Tibial nerve (tissue), 4 donors: ENCODE measurements around the gene RBP4.

Source experiments
- EP300 ChIP-seq, 2 donors: sonication (generic); formaldehyde crosslinking; IDR thresholded peaks; one replicate each; pipeline ENCODE4 v1.6.1; 2017; ENCODE audit warnings: antibody characterized with exemption in 2 of 2, mild to moderate bottlenecking in 1 of 2
- POLR2A ChIP-seq, 2 donors: fragments of 450-650 bp; IDR thresholded peaks; one replicate each; pipeline ENCODE4 v1.6.1; 2017; ENCODE audit warnings: antibody characterized with exemption in 2 of 2, mild to moderate bottlenecking in 2 of 2, moderate library complexity in 2 of 2
- TF ChIP-seq, protein P1 (sequence below), 5 experiments: fragments of 200-600 bp in 3 of 5; fragments of 450-650 bp in 2 of 5; sonication (generic) in 3 of 5; IDR thresholded peaks; one replicate each; pipeline ENCODE4 v1.5.1; 2016 to 2019; ENCODE audit warnings: antibody characterized with exemption in 5 of 5, mild to moderate bottlenecking in 3 of 5, moderate library complexity in 2 of 5

DNA sequence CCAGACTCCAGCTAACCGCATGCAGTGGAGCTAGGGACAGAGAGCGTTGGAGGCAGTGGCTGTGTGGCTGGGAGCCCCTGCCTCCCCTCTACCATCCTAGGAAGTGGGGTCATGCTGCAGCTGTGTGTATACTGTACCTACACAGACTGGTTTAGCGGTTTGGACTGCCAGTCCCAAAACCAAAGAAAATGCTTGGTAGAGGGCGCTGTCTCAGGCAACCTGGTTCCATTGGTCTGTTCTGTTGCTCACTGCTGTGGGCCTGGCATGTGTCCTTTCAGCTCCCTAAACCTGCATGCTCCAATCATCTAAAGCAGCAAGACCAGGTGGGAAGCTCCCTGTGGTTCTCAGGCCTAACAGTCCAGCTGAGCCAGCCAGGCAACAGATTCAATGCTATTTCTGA is 4.5 kb downstream of the RBP4 start:
- TF ChIP-seq, protein P1, sequence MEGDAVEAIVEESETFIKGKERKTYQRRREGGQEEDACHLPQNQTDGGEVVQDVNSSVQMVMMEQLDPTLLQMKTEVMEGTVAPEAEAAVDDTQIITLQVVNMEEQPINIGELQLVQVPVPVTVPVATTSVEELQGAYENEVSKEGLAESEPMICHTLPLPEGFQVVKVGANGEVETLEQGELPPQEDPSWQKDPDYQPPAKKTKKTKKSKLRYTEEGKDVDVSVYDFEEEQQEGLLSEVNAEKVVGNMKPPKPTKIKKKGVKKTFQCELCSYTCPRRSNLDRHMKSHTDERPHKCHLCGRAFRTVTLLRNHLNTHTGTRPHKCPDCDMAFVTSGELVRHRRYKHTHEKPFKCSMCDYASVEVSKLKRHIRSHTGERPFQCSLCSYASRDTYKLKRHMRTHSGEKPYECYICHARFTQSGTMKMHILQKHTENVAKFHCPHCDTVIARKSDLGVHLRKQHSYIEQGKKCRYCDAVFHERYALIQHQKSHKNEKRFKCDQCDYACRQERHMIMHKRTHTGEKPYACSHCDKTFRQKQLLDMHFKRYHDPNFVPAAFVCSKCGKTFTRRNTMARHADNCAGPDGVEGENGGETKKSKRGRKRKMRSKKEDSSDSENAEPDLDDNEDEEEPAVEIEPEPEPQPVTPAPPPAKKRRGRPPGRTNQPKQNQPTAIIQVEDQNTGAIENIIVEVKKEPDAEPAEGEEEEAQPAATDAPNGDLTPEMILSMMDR (IDR thresholded peaks at IDR 0.05): no peak
- TF ChIP-seq POLR2A (IDR thresholded peaks at IDR 0.05): no peak
- no peak for TF ChIP-seq EP300 (IDR thresholded peaks at IDR 0.05)
